Endothelial cell of umbilical vein (primary cell): ENCODE data around the gene ABCA10.

Source experiments
- CTCF ChIP-seq, 2 donors: IDR thresholded peaks; 1 replicate in 1 of 2; 2 replicates in 1 of 2; pipeline ENCODE4 v1.5.1; 2011; ENCODE audit warnings: low read length in 2 of 2, mild to moderate bottlenecking in 2 of 2, moderate library complexity in 2 of 2, control low read depth in 1 of 2, inconsistent platforms in 1 of 2, low read depth in 1 of 2; ENCODE audit not compliant: insufficient read depth in 1 of 2; ENCODE audit errors: extremely low read depth in 1 of 2
- EZH2 ChIP-seq: IDR thresholded peaks from 2 replicates; pipeline ENCODE4 v1.6.1; 2012; ENCODE audit warnings: borderline replicate concordance, low read depth, mild to moderate bottlenecking, moderate library complexity, low read length, inconsistent platforms; ENCODE audit not compliant: severe bottlenecking
- FOS ChIP-seq: IDR thresholded peaks from 2 replicates; pipeline ENCODE4 v1.6.1; 2011; ENCODE audit warnings: mild to moderate bottlenecking, low read length, moderate library complexity, borderline replicate concordance; ENCODE audit not compliant: insufficient read depth
- POLR2A ChIP-seq: IDR thresholded peaks from 2 replicates; pipeline ENCODE4 v1.6.1; 2012; ENCODE audit warnings: low read depth, mild to moderate bottlenecking, control low read depth, low read length
- POLR2AphosphoS5 ChIP-seq: IDR thresholded peaks from 2 replicates; pipeline ENCODE4 v1.6.1; 2012; ENCODE audit warnings: low read depth, mild to moderate bottlenecking, control low read depth, low read length, moderate library complexity; ENCODE audit not compliant: insufficient read depth

GRCh38 chr17:69098625-69099024 lies 130.0 kb downstream of the ABCA10 start:
- TF ChIP-seq EZH2 (no peak), POLR2AphosphoS5 (no peak), CTCF (IDR thresholded peaks at IDR 0.05; ENCODE audit: extremely low read depth in 1 of 2, insufficient read depth in 1 of 2, low read depth in 1 of 2, low read length in 2 of 2) (no peak), FOS (no peak), POLR2A (no peak)
